ENCODE measurements around the gene GSTO2. TPM values are rescaled to one million over a fixed set of nuclear protein-coding genes. Genes with fewer than 3 reads are reported as not detected.

The GSTO2 gene
- total and polyA plus RNA-seq, 10 of the 15 experiments (the other 5 are each of a cell fraction or from before 2014, with no cell fraction given) = 0.16 to 0.86 (median 0.46) TPM

DNA sequence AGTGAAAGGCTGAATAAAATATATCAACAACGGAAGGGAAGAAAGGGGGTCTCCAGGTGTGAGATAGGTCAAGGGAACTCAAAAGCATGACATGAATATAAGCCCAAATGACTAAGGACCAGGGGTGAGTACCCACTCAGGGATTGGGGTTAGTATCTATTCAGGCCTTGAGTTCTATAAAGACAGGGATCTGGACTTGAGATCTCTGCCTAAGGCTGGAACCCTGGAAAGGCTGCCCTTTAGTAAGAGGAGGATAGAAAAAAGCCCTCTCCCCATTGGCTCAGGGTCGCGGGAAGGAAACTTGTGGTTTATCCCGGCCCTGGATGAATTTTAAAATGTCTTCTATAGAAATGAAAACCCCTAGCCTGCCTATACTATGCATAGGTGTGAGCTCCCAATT, 71.7 kb downstream of the GSTO2 start:
- no peak overlapping the region for H3K9ac ChIP-seq (ENCODE audit: control insufficient read depth, insufficient read depth, low read length)
- H3K27me3 ChIP-seq (replicated peaks in 1 of 2; ENCODE audit: control insufficient read depth in 2 of 2, insufficient read depth in 2 of 2, low read length in 1 of 2) = no peaks in the 10 kb centered on the region
- FAIRE-seq (no peak), ATAC-seq (no peak), DNase-seq (ENCODE audit: low read depth, low spot score) (no peak)
- H3K4me3 ChIP-seq = no peak overlapping the region
- H2AFZ ChIP-seq (ENCODE audit: control insufficient read depth, low read depth, low read length) = no peak overlapping the region
- TF ChIP-seq GATAD2B (conservative IDR thresholded peaks at IDR 0.05; ENCODE audit: low read depth) = no peak
- TF ChIP-seq ZNF24 (IDR thresholded peaks at IDR 0.05) = 0 out of 2 replicates have a peak, but pooled peaks have one; percentile 41
- TF ChIP-seq CBFB (IDR thresholded peaks at IDR 0.05; ENCODE audit: low read depth) = no peak
- WGBS (ENCODE audit: insufficient coverage, insufficient replicate concordance, low lambda C conversion rate, missing lambda C conversion rate) = 91% methylated on average over 4 of the region's 4 CpGs
- intact Hi-C loops (cut with micrococcal nuclease; ENCODE audit: unreplicated experiment) = no loop called here
- H3K4me1 ChIP-seq (ENCODE audit: control insufficient read depth, insufficient read depth, low read length) = peaks cover 14% of the 10 kb centered on the region
- no TSS peak for BruUV-seq (replicated peaks)
- ChIA-PET POLR2A (interaction anchor here (0.8 to 1.6 kb wide), 3 partner anchors 9 to 19 kb away, joined by 3 read pairs; no protein-coding TSS in a partner anchor), SMC1A (ENCODE audit: uncharacterized antibody, unreplicated experiment) (interaction anchor here (1.0 to 1.4 kb wide), 6 partner anchors 9 to 67 kb away, joined by 4 to 9 read pairs (median 6); no protein-coding TSS in a partner anchor), RAD21 (ENCODE audit: unreplicated experiment) (interaction anchor here (1.1 to 1.3 kb wide), 2 partner anchors 10 to 35 kb away, joined by 3 to 6 read pairs; no protein-coding TSS in a partner anchor), CTCF (interaction anchor here (1.1 to 3.6 kb wide), 5 partner anchors 10 to 66 kb away, joined by 6 to 26 read pairs (median 9); partner anchors contain the start of gene CFAP58)
- H3K4me2 ChIP-seq (ENCODE audit: control insufficient read depth, insufficient read depth) = no peak overlapping the region
- H3K9me3 ChIP-seq (replicated peaks; ENCODE audit: control insufficient read depth, insufficient read depth, low read length) = no peaks in the 10 kb centered on the region
- in situ Hi-C loops (cut with MboI) = loop anchor here (10.0 kb wide), 1 partner anchor 46 kb away; no protein-coding TSS in a partner anchor
- H4K20me1 ChIP-seq (ENCODE audit: control insufficient read depth, insufficient read depth) = peaks cover 4% of the 10 kb centered on the region; the same call in 1 of the 2 replicates
- peaks cover 27% of the 10 kb centered on the region for H3K79me2 ChIP-seq (ENCODE audit: control insufficient read depth, insufficient read depth, low read length)
- H3K27ac ChIP-seq (ENCODE audit: control insufficient read depth, insufficient read depth) = no peak overlapping the region
- H3K36me3 ChIP-seq (ENCODE audit: control insufficient read depth in 2 of 2, insufficient read depth in 2 of 2, low read length in 1 of 2) = no peaks in the 10 kb centered on the region

DNA sequence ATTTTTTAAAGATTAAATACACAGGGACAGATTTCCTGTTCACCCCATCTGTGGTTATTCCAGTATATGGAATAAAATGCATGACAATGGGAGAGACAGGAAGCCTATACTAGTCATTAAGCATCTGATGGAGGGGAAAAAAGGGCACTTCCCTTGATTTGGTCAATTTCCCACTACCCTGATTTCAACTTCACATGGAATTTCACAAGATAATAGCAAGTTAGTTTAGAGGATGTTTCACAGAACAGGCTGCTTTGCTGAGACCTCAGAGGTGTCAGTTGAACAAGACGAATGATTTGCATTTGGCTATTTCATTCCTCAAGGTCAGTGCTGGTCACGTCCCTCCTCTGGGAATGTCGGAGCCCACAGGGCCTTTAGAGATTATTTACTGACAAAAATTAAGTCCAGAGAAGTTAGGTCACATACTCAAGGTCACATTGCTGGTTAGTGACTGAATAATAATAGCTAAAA, 74.0 kb downstream of the GSTO2 start:
- in situ Hi-C loops (cut with MboI) = loop anchor here (10.0 kb wide), 1 partner anchor 48 kb away; no protein-coding TSS in a partner anchor
- TF ChIP-seq NR2C2 (IDR thresholded peaks at IDR 0.05; ENCODE audit: borderline replicate concordance, control insufficient read depth, insufficient read length, low read depth) (no peak), PML (IDR thresholded peaks at IDR 0.05; ENCODE audit: low read length) (no peak), NR2F1 (conservative IDR thresholded peaks at IDR 0.05) (no peak)
- TF ChIP-seq, protein P1, sequence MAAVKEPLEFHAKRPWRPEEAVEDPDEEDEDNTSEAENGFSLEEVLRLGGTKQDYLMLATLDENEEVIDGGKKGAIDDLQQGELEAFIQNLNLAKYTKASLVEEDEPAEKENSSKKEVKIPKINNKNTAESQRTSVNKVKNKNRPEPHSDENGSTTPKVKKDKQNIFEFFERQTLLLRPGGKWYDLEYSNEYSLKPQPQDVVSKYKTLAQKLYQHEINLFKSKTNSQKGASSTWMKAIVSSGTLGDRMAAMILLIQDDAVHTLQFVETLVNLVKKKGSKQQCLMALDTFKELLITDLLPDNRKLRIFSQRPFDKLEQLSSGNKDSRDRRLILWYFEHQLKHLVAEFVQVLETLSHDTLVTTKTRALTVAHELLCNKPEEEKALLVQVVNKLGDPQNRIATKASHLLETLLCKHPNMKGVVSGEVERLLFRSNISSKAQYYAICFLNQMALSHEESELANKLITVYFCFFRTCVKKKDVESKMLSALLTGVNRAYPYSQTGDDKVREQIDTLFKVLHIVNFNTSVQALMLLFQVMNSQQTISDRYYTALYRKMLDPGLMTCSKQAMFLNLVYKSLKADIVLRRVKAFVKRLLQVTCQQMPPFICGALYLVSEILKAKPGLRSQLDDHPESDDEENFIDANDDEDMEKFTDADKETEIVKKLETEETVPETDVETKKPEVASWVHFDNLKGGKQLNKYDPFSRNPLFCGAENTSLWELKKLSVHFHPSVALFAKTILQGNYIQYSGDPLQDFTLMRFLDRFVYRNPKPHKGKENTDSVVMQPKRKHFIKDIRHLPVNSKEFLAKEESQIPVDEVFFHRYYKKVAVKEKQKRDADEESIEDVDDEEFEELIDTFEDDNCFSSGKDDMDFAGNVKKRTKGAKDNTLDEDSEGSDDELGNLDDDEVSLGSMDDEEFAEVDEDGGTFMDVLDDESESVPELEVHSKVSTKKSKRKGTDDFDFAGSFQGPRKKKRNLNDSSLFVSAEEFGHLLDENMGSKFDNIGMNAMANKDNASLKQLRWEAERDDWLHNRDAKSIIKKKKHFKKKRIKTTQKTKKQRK (IDR thresholded peaks at IDR 0.05; ENCODE audit: low read depth, low read length) = no peak
- TF ChIP-seq, protein P2, sequence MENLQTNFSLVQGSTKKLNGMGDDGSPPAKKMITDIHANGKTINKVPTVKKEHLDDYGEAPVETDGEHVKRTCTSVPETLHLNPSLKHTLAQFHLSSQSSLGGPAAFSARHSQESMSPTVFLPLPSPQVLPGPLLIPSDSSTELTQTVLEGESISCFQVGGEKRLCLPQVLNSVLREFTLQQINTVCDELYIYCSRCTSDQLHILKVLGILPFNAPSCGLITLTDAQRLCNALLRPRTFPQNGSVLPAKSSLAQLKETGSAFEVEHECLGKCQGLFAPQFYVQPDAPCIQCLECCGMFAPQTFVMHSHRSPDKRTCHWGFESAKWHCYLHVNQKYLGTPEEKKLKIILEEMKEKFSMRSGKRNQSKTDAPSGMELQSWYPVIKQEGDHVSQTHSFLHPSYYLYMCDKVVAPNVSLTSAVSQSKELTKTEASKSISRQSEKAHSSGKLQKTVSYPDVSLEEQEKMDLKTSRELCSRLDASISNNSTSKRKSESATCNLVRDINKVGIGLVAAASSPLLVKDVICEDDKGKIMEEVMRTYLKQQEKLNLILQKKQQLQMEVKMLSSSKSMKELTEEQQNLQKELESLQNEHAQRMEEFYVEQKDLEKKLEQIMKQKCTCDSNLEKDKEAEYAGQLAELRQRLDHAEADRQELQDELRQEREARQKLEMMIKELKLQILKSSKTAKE (IDR thresholded peaks at IDR 0.05; ENCODE audit: low read depth, poor library complexity, severe bottlenecking) = no peak

More for the DNA sequence above, 74.0 kb downstream of the GSTO2 start:
- Histone ChIP-seq H3K79me2 (ENCODE audit: control insufficient read depth, insufficient read depth, low read length) (peaks cover 5% of the 10 kb centered on the region), H3K4me3 (no peak overlapping the region), H3K9me3 (replicated peaks; ENCODE audit: control insufficient read depth, insufficient read depth, low read length) (no peaks in the 10 kb centered on the region), H3K4me1 (ENCODE audit: control insufficient read depth, insufficient read depth, low read length) (peaks cover 12% of the 10 kb centered on the region), H4K20me1 (ENCODE audit: control insufficient read depth, insufficient read depth) (no peaks in the 10 kb centered on the region), H3K27me3 (replicated peaks in 1 of 2; ENCODE audit: control insufficient read depth in 2 of 2, insufficient read depth in 2 of 2, low read length in 1 of 2) (no peaks in the 10 kb centered on the region), H3K4me2 (ENCODE audit: control insufficient read depth, insufficient read depth) (no peak overlapping the region), H3K9ac (ENCODE audit: control insufficient read depth, insufficient read depth, low read length) (no peak overlapping the region), H3K27ac (ENCODE audit: control insufficient read depth, insufficient read depth) (no peak overlapping the region), H2AFZ (ENCODE audit: control insufficient read depth, low read depth, low read length) (no peak overlapping the region), H3K36me3 (ENCODE audit: control insufficient read depth in 2 of 2, insufficient read depth in 2 of 2, low read length in 1 of 2) (no peaks in the 10 kb centered on the region)
- WGBS (ENCODE audit: insufficient coverage, insufficient replicate concordance, low lambda C conversion rate, missing lambda C conversion rate) = 29% methylated on average over 3 of the region's 3 CpGs
- DNase-seq (ENCODE audit: low read depth, low spot score) (no peak), FAIRE-seq (no peak), ATAC-seq (no peak)
- CTCF ChIA-PET = interaction anchor here (1.1 to 3.6 kb wide), 2 partner anchors 37 to 52 kb away, joined by 3 to 26 read pairs; no protein-coding TSS in a partner anchor
- RAD21 ChIA-PET (ENCODE audit: unreplicated experiment) = interaction anchor here (0.9 kb wide), 1 partner anchor 53 kb away, joined by 5 read pairs; no protein-coding TSS in a partner anchor
- intact Hi-C loops (cut with micrococcal nuclease; ENCODE audit: unreplicated experiment) = no loop called here
- SMC1A ChIA-PET (ENCODE audit: uncharacterized antibody, unreplicated experiment) = interaction anchor here (0.6 to 2.4 kb wide), 4 partner anchors 9 to 47 kb away, joined by 3 to 7 read pairs (median 5); no protein-coding TSS in a partner anchor
- no TSS peak for BruUV-seq (replicated peaks)
- POLR2A ChIA-PET = interaction anchor here (1.1 to 1.7 kb wide), 2 partner anchors 11 to 36 kb away, joined by 3 to 5 read pairs; partner anchors contain the start of gene CFAP58

All from GM12878 (cell line).